GM18502 (cell line): ENCODE results near the gene RFX3.

Experiments
- ATAC-seq: cut with Tn5 transposase; IDR thresholded peaks from one replicate; pipeline ENCODE4 v1.9.1; 2021; ENCODE audit warnings: mild to moderate bottlenecking; ENCODE audit not compliant: unreplicated experiment, poor library complexity

RFX3 gene

GRCh38 chr9:3479514-3480352 is 46.1 kb downstream of the RFX3 start:
- ATAC-seq, result peak; percentile 58

GRCh38 chr9:3478549-3478953 is 47.2 kb downstream of the RFX3 start:
- ATAC-seq, result no peak

GRCh38 chr9:3477236-3477834 is 48.5 kb downstream of the RFX3 start:
- no peak for ATAC-seq

- no peak for ATAC-seq
Observed at GRCh38 chr9:3475300-3476020, 50.3 kb downstream of the RFX3 start.

GRCh38 chr9:3474821-3475220 is 51.0 kb downstream of the RFX3 start:
- ATAC-seq, result no peak

GRCh38 chr9:3473405-3473804 is 52.4 kb downstream of the RFX3 start:
- ATAC-seq, result peak; percentile 59

- no peak for ATAC-seq
Observed at GRCh38 chr9:3471883-3472282, 53.9 kb downstream of the RFX3 start.

GRCh38 chr9:3468421-3469205 is 57.2 kb downstream of the RFX3 start:
- ATAC-seq, result no peak

GRCh38 chr9:3467593-3468219 is 58.1 kb downstream of the RFX3 start:
- peak; percentile 98 for ATAC-seq

GRCh38 chr9:3464033-3464638 is 61.7 kb downstream of the RFX3 start:
- no peak for ATAC-seq

GRCh38 chr9:3458806-3459475 is 66.9 kb downstream of the RFX3 start:
- no peak for ATAC-seq

- ATAC-seq, result no peak
Observed at GRCh38 chr9:3457175-3457574, 68.6 kb downstream of the RFX3 start.

- no peak for ATAC-seq
Observed at GRCh38 chr9:3455717-3456116, 70.1 kb downstream of the RFX3 start.

GRCh38 chr9:3455094-3455493 is 70.7 kb downstream of the RFX3 start:
- ATAC-seq, result no peak

- no peak for ATAC-seq
Observed at GRCh38 chr9:3451956-3452355, 73.8 kb downstream of the RFX3 start.

GRCh38 chr9:3447788-3448187 is 78.0 kb downstream of the RFX3 start:
- no peak for ATAC-seq

- no peak for ATAC-seq
Observed at GRCh38 chr9:3447143-3447542, 78.7 kb downstream of the RFX3 start.

GRCh38 chr9:3446313-3446712 is 79.5 kb downstream of the RFX3 start:
- no peak for ATAC-seq

- no peak for ATAC-seq
Observed at GRCh38 chr9:3444016-3444415, 81.8 kb downstream of the RFX3 start.
